A549 (cell line): ENCODE data around the gene RPA1. TPM values are rescaled to one million over a fixed set of nuclear protein-coding genes. Genes with fewer than 3 reads are reported as not detected.

Experiments
- ATAC-seq, 2 experiments: fragments of 200-7000 bp in 1 of 2; fragments of >200 bp in 1 of 2; cut with Nextera tagmentation in 1 of 2; cut with Tn5 transposase in 1 of 2; 3 replicates each; pipeline versions ENCODE4 v1.8.0 to v1.9.1; 2018 to 2020; ENCODE audit warnings: mild to moderate bottlenecking in 1 of 2, moderate library complexity in 1 of 2
- CTCF ChIA-PET: fragments of 300-600 bp; sonication (Branson Sonifier 250); formaldehyde crosslinking; extraction: SDS; loops from one replicate; lab custom pipeline; 2021; ENCODE audit warnings: antibody characterized with exemption, inconsistent platforms; lab: Yijun Ruan, JAX
- POLR2A ChIA-PET: fragments of 350-600 bp; formaldehyde crosslinking; extraction: SDS; loops from one replicate; lab custom pipeline; 2021; ENCODE audit warnings: antibody characterized with exemption, inconsistent platforms; lab: Yijun Ruan, JAX
- DNase-seq, 2 experiments: peaks; one replicate each; pipeline versions ENCODE4 v3.0.0 to v3.0.0-alpha.2; 2011 to 2016; ENCODE audit warnings: low read depth in 1 of 2, low spot score in 1 of 2
- FAIRE-seq: peaks from 2 replicates; lab custom pipeline; 2011; peaks lifted over from hg19 to GRCh38; lab: Jason Lieb, UNC
- H3K27ac ChIP-seq, 2 experiments: fragments of >200 bp; sonication (Bioruptor Twin); formaldehyde crosslinking; 3 replicates each; pipeline ENCODE4 v1.5.1; 2016 to 2017
- H3K4me1 ChIP-seq: fragments of >200 bp; sonication (Bioruptor Twin); formaldehyde crosslinking; 3 replicates; pipeline ENCODE4 v1.6.1; 2016
- H3K4me2 ChIP-seq: fragments of >200 bp; sonication (Bioruptor Twin); formaldehyde crosslinking; 3 replicates; pipeline ENCODE4 v1.6.1; 2016
- H3K4me3 ChIP-seq: fragments of >200 bp; sonication (Bioruptor Twin); formaldehyde crosslinking; 3 replicates; pipeline ENCODE4 v1.5.1; 2016
- H3K9me3 ChIP-seq: fragments of >200 bp; sonication (Bioruptor Twin); formaldehyde crosslinking; 3 replicates; pipeline ENCODE4 v1.6.1; 2016
- CEBPB ChIP-seq, 2 experiments: fragments of >200 bp in 1 of 2; sonication (Bioruptor Twin) in 1 of 2; formaldehyde crosslinking in 1 of 2; IDR thresholded peaks; 2 replicates each; pipeline ENCODE4 v1.6.1; 2012 to 2016
- CHD4 ChIP-seq: fragments of 200-600 bp; sonication (generic); IDR thresholded peaks from 2 replicates; pipeline ENCODE4 v1.6.1; 2016; ENCODE audit warnings: antibody characterized with exemption, mild to moderate bottlenecking, borderline replicate concordance
- EHF ChIP-seq: fragments of 250-450 bp; sonication (Bioruptor Pico); IDR thresholded peaks from 2 replicates; pipeline ENCODE4 v1.5.0; 2020; ENCODE audit warnings: mild to moderate bottlenecking
- ESRRA ChIP-seq: fragments of 150-350 bp; IDR thresholded peaks from 2 replicates; pipeline ENCODE4 v1.6.1; 2014; ENCODE audit warnings: mild to moderate bottlenecking, low read length, borderline replicate concordance
- FOSB ChIP-seq: fragments of 250-450 bp; sonication (Bioruptor Pico); IDR thresholded peaks from 2 replicates; pipeline ENCODE4 v1.5.0; 2020; ENCODE audit warnings: mild to moderate bottlenecking, moderate library complexity
- FOSL2 ChIP-seq, 2 experiments: fragments of 450-650 bp in 1 of 2; fragments of >200 bp in 1 of 2; sonication (Bioruptor Twin) in 1 of 2; formaldehyde crosslinking; IDR thresholded peaks; 2 replicates each; pipeline versions ENCODE4 v1.5.0 to v1.6.1; 2016 to 2020; ENCODE audit warnings: mild to moderate bottlenecking in 1 of 2, moderate library complexity in 1 of 2
- FOXS1 ChIP-seq: fragments of 250-450 bp; sonication (Bioruptor Pico); IDR thresholded peaks from 2 replicates; pipeline ENCODE4 v1.5.0; 2020; ENCODE audit warnings: mild to moderate bottlenecking, moderate library complexity
- GATA3 ChIP-seq: IDR thresholded peaks from 2 replicates; pipeline ENCODE4 v1.6.1; 2012; ENCODE audit warnings: borderline replicate concordance
- HEYL ChIP-seq: fragments of 250-450 bp; sonication (Bioruptor Pico); IDR thresholded peaks from 2 replicates; pipeline ENCODE4 v1.8.0; 2021; ENCODE audit warnings: mild to moderate bottlenecking, moderate library complexity
- HOXB5 ChIP-seq: fragments of 250-450 bp; sonication (Bioruptor Pico); IDR thresholded peaks from 2 replicates; pipeline ENCODE4 v1.5.0; 2020; ENCODE audit warnings: mild to moderate bottlenecking, moderate library complexity
- KDM5A ChIP-seq: fragments of 200-600 bp; sonication (generic); IDR thresholded peaks from 2 replicates; pipeline ENCODE4 v1.6.1; 2016; ENCODE audit warnings: antibody characterized with exemption, mild to moderate bottlenecking
- MAZ ChIP-seq: fragments of 150-350 bp; IDR thresholded peaks from 2 replicates; pipeline ENCODE4 v1.6.1; 2014; ENCODE audit warnings: antibody characterized with exemption, low read depth, low read length, borderline replicate concordance
- MYC ChIP-seq: IDR thresholded peaks from 2 replicates; pipeline ENCODE4 v1.6.1; 2012; ENCODE audit warnings: mild to moderate bottlenecking, inconsistent platforms, low read length, improper control_type of control experiment, borderline replicate concordance
- POLR2AphosphoS2 ChIP-seq: conservative IDR thresholded peaks from 2 replicates; pipeline ENCODE4 v1.6.1; 2012; ENCODE audit warnings: low read length, improper control_type of control experiment, inconsistent platforms
- RCOR1 ChIP-seq: fragments of 150-350 bp; IDR thresholded peaks from 2 replicates; pipeline ENCODE4 v1.6.1; 2014; ENCODE audit warnings: antibody characterized with exemption, low read length, low read depth
- RNF2 ChIP-seq: fragments of 200-600 bp; sonication (generic); IDR thresholded peaks from 2 replicates; pipeline ENCODE4 v1.6.1; 2016; ENCODE audit warnings: low read depth, mild to moderate bottlenecking, antibody characterized with exemption, moderate library complexity, borderline replicate concordance
- SMC3 ChIP-seq: fragments of >200 bp; sonication (Bioruptor Twin); formaldehyde crosslinking; IDR thresholded peaks from 3 replicates; pipeline ENCODE4 v1.6.1; 2018; ENCODE audit warnings: inconsistent platforms
- ZSCAN20 ChIP-seq: fragments of 250-450 bp; sonication (Bioruptor Pico); IDR thresholded peaks from 2 replicates; pipeline ENCODE4 v1.8.0; 2022; ENCODE audit warnings: mild to moderate bottlenecking, moderate library complexity
- WGBS: methylation state at CpG from one replicate; pipeline ENCODE4 v1.1.6; 2017; ENCODE audit errors: missing lambda C conversion rate; 5-methylcytosine and 5-hydroxymethylcytosine counted together
- polyA plus RNA-seq, 4 experiments: library from polyadenylated mRNA; depleted of rRNA in 3 of 4; stranded (reverse); fragments of >200 nt; fragmentation: RNase III in 1 of 4; extraction: RNeasy Plus Mini Kit Qiagen cat#74134 plus additional on column Dnase treatment in 1 of 4; gene quantifications; 2 replicates in 3 of 4; 3 replicates in 1 of 4; pipeline ENCODE4 v1.2.3, GENCODE V29; 2011 to 2017
- TF ChIP-seq, protein P1 (sequence below): IDR thresholded peaks from 2 replicates; pipeline ENCODE4 v1.6.1; 2012
- TF ChIP-seq, protein P2 (sequence below): fragments of 450-650 bp; IDR thresholded peaks from 2 replicates; pipeline ENCODE4 v1.6.1; 2014; ENCODE audit warnings: antibody characterized with exemption
- TF ChIP-seq, protein P3 (sequence below): fragments of 150-350 bp; IDR thresholded peaks from 2 replicates; pipeline ENCODE4 v1.6.1; 2014; ENCODE audit warnings: low read depth, mild to moderate bottlenecking, low read length
- TF ChIP-seq, protein P4 (sequence below): fragments of >200 bp; sonication (Bioruptor Twin); formaldehyde crosslinking; IDR thresholded peaks from 3 replicates; pipeline ENCODE4 v1.6.1; 2016
- TF ChIP-seq, protein P5 (sequence below): fragments of 200-600 bp; sonication (generic); IDR thresholded peaks from 2 replicates; pipeline ENCODE4 v1.6.1; 2016; ENCODE audit warnings: antibody characterized with exemption, mild to moderate bottlenecking, moderate library complexity
- TF ChIP-seq, protein P6 (sequence below): IDR thresholded peaks from 2 replicates; pipeline ENCODE4 v1.6.1; 2012; ENCODE audit warnings: low read depth, borderline replicate concordance
- TF ChIP-seq, protein P7 (sequence below): fragments of >200 bp; sonication (Bioruptor Twin); formaldehyde crosslinking; IDR thresholded peaks from 3 replicates; pipeline ENCODE4 v1.5.1; 2016

The RPA1 gene
- polyA plus RNA-seq, 2 of the 4 experiments (the other 2 are of a cell fraction), result 72.2 to 136 TPM

DNA sequence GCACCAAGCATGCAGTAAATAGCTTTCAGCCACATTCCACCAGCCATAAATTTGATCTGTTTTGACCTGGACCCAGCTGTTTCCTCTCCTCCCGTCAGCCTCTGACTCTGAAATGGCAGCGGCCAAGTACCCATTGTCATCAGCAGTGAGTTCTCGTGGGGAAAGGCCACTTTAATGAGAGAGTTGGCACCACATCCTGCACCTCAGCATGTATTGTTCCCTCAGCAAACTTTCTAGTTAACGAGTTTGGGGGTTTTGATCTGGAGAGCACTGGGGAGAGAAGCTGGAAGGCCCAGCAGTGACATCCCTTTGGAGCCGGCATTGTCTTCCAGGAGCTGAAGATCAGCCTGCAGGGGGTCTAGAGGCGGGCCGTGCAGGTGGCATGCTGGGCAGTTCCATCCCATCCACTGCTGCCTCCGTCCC, 84.9 kb downstream of the RPA1 start:
- H3K4me2 ChIP-seq, result no peak overlapping the region
- H3K4me3 ChIP-seq, result no peak overlapping the region
- no peak for FAIRE-seq
- CTCF ChIA-PET, result interaction anchor here (0.5 to 9.4 kb wide), 8 partner anchors 11 to 407 kb away, joined by 3 to 420 read pairs (median 3); partner anchors contain the start of genes DPH1 and RTN4RL1
- DNase-seq, result no peak
- TF ChIP-seq EHF (CRISPR knock-in tag) (no peak), SMC3 (no peak), ESRRA (no peak), HEYL (CRISPR knock-in tag) (no peak), FOSL2 (IDR thresholded peaks at IDR 0.05) (no peak), FOSL2 (CRISPR knock-in tag; IDR thresholded peaks at IDR 0.05) (no peak), MYC (no peak), POLR2AphosphoS2 (no peak), HOXB5 (no peak), GATA3 (no peak), CHD4 (no peak), ZSCAN20 (CRISPR knock-in tag) (no peak)
- TF ChIP-seq, protein P1, sequence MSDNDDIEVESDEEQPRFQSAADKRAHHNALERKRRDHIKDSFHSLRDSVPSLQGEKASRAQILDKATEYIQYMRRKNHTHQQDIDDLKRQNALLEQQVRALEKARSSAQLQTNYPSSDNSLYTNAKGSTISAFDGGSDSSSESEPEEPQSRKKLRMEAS, result no peak
- TF ChIP-seq, protein P2, sequence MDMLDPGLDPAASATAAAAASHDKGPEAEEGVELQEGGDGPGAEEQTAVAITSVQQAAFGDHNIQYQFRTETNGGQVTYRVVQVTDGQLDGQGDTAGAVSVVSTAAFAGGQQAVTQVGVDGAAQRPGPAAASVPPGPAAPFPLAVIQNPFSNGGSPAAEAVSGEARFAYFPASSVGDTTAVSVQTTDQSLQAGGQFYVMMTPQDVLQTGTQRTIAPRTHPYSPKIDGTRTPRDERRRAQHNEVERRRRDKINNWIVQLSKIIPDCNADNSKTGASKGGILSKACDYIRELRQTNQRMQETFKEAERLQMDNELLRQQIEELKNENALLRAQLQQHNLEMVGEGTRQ, result no peak
- peaks cover 6% of the 10 kb centered on the region; the same call in 1 of the 3 replicates for H3K4me1 ChIP-seq
- no peak overlapping the region for H3K27ac ChIP-seq
- 48% methylated on average over 8 of the region's 8 CpGs for WGBS
- H3K9me3 ChIP-seq, result no peaks in the 10 kb centered on the region
- POLR2A ChIA-PET, result no interaction called here
- no peak for ATAC-seq

DNA sequence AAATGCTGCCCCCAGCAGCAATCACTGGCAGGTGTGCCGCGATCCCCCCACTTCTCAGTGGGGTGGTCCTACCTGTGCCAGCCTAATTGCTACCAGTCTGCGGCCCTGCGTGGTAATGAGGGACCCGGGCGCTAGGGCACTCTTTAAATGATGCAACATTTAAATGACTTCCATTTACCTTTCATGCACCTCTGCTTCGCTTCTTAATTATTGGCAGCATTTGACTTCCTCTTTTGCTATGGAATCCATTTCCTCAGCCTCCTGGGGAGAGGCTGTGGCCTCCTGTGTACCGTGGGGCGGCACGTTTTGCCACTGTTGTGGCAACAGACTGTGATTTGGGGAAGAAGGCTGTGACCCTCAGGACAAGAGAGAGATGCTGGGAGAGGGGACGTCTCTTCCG, 86.1 kb downstream of the RPA1 start:
- 66% methylated on average over 12 of the region's 12 CpGs for WGBS

DNA sequence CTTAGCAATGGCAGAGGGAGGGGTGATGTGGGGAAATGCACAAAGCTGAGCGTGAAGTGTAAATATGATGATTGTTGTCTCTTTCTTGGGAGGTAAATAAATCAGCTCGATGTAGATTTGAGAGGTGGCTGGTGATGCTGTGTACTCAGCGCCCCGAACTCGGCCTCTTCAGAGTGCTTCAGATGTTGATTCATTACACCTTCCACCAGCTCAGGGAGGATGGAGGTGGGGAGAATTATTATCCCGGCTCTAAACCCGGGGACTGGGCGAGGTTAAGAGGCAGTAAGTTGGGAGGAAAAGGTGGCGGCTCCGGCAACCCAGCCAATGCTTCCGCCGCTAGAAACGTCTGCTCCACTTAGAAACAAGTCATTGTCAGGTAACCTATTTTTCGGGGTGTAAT, 86.5 kb downstream of the RPA1 start:
- no peak overlapping the region for H3K27ac ChIP-seq
- DNase-seq (no peak), ATAC-seq (no peak), FAIRE-seq (no peak)
- no peaks in the 10 kb centered on the region for H3K4me1 ChIP-seq
- H3K4me2 ChIP-seq, result no peak overlapping the region
- CTCF ChIA-PET, result interaction anchor here (0.6 to 9.4 kb wide), 6 partner anchors 15 to 112 kb away, joined by 3 to 420 read pairs (median 3); partner anchors contain the start of genes DPH1 and RTN4RL1
- 48% methylated on average over 14 of the region's 14 CpGs for WGBS
- POLR2A ChIA-PET, result no interaction called here
- H3K4me3 ChIP-seq, result no peak overlapping the region
- H3K9me3 ChIP-seq, result no peaks in the 10 kb centered on the region
- TF ChIP-seq, protein P3, sequence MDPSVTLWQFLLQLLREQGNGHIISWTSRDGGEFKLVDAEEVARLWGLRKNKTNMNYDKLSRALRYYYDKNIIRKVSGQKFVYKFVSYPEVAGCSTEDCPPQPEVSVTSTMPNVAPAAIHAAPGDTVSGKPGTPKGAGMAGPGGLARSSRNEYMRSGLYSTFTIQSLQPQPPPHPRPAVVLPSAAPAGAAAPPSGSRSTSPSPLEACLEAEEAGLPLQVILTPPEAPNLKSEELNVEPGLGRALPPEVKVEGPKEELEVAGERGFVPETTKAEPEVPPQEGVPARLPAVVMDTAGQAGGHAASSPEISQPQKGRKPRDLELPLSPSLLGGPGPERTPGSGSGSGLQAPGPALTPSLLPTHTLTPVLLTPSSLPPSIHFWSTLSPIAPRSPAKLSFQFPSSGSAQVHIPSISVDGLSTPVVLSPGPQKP, result no peak
- TF ChIP-seq, protein P4, sequence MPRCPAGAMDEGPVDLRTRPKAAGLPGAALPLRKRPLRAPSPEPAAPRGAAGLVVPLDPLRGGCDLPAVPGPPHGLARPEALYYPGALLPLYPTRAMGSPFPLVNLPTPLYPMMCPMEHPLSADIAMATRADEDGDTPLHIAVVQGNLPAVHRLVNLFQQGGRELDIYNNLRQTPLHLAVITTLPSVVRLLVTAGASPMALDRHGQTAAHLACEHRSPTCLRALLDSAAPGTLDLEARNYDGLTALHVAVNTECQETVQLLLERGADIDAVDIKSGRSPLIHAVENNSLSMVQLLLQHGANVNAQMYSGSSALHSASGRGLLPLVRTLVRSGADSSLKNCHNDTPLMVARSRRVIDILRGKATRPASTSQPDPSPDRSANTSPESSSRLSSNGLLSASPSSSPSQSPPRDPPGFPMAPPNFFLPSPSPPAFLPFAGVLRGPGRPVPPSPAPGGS, result no peak
- TF ChIP-seq, protein P5, sequence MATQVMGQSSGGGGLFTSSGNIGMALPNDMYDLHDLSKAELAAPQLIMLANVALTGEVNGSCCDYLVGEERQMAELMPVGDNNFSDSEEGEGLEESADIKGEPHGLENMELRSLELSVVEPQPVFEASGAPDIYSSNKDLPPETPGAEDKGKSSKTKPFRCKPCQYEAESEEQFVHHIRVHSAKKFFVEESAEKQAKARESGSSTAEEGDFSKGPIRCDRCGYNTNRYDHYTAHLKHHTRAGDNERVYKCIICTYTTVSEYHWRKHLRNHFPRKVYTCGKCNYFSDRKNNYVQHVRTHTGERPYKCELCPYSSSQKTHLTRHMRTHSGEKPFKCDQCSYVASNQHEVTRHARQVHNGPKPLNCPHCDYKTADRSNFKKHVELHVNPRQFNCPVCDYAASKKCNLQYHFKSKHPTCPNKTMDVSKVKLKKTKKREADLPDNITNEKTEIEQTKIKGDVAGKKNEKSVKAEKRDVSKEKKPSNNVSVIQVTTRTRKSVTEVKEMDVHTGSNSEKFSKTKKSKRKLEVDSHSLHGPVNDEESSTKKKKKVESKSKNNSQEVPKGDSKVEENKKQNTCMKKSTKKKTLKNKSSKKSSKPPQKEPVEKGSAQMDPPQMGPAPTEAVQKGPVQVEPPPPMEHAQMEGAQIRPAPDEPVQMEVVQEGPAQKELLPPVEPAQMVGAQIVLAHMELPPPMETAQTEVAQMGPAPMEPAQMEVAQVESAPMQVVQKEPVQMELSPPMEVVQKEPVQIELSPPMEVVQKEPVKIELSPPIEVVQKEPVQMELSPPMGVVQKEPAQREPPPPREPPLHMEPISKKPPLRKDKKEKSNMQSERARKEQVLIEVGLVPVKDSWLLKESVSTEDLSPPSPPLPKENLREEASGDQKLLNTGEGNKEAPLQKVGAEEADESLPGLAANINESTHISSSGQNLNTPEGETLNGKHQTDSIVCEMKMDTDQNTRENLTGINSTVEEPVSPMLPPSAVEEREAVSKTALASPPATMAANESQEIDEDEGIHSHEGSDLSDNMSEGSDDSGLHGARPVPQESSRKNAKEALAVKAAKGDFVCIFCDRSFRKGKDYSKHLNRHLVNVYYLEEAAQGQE, result no peak
- TF ChIP-seq MAZ, result no peak
- no peak for TF ChIP-seq FOXS1 (CRISPR knock-in tag)
- TF ChIP-seq, protein P6, sequence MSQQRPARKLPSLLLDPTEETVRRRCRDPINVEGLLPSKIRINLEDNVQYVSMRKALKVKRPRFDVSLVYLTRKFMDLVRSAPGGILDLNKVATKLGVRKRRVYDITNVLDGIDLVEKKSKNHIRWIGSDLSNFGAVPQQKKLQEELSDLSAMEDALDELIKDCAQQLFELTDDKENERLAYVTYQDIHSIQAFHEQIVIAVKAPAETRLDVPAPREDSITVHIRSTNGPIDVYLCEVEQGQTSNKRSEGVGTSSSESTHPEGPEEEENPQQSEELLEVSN, result no peak

More for the DNA sequence above, 86.1 kb downstream of the RPA1 start:
- H3K4me1 ChIP-seq, result no peaks in the 10 kb centered on the region
- no peak overlapping the region for H3K4me3 ChIP-seq
- ChIA-PET CTCF (interaction anchor here (0.7 to 9.4 kb wide), 4 partner anchors 12 to 112 kb away, joined by 3 to 420 read pairs (median 4); partner anchors contain the start of genes DPH1 and RTN4RL1), POLR2A (no interaction called here)
- no peak overlapping the region for H3K27ac ChIP-seq
- FAIRE-seq, result no peak
- no peak for ATAC-seq
- H3K4me2 ChIP-seq, result no peak overlapping the region
- no peak for DNase-seq
- TF ChIP-seq, protein P7, sequence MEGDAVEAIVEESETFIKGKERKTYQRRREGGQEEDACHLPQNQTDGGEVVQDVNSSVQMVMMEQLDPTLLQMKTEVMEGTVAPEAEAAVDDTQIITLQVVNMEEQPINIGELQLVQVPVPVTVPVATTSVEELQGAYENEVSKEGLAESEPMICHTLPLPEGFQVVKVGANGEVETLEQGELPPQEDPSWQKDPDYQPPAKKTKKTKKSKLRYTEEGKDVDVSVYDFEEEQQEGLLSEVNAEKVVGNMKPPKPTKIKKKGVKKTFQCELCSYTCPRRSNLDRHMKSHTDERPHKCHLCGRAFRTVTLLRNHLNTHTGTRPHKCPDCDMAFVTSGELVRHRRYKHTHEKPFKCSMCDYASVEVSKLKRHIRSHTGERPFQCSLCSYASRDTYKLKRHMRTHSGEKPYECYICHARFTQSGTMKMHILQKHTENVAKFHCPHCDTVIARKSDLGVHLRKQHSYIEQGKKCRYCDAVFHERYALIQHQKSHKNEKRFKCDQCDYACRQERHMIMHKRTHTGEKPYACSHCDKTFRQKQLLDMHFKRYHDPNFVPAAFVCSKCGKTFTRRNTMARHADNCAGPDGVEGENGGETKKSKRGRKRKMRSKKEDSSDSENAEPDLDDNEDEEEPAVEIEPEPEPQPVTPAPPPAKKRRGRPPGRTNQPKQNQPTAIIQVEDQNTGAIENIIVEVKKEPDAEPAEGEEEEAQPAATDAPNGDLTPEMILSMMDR, result no peak
- TF ChIP-seq RNF2 (no peak), ESRRA (no peak), KDM5A (no peak), MYC (no peak), CEBPB (IDR thresholded peaks at IDR 0.05) (0 out of 4 replicates have a peak, but pooled peaks of 1 of the 2 experiments have one; percentile 2), RCOR1 (no peak), FOSB (CRISPR knock-in tag) (no peak)
- H3K9me3 ChIP-seq, result no peaks in the 10 kb centered on the region
